SK-N-SH treated with all-trans-retinoic acid at 6 μM for 48 hours (cell line): ENCODE data around the gene TTC7B.

Source experiments
- ATAC-seq: fragments of 200-7000 bp; cut with Tn5 transposase; 3 replicates; pipeline ENCODE4 v1.9.1; 2020; ENCODE audit warnings: mild to moderate bottlenecking, moderate library complexity
- ARNTL ChIP-seq: fragments of 450-650 bp; formaldehyde crosslinking; IDR thresholded peaks from 2 replicates; pipeline ENCODE4 v1.5.0; 2020; ENCODE audit warnings: low read depth, mild to moderate bottlenecking, moderate library complexity, borderline replicate concordance
- BACH2 ChIP-seq: fragments of 250-450 bp; sonication (Bioruptor Pico); IDR thresholded peaks from 2 replicates; pipeline ENCODE4 v1.9.0; 2021; ENCODE audit warnings: mild to moderate bottlenecking, borderline replicate concordance
- CREB5 ChIP-seq: fragments of 250-450 bp; sonication (Bioruptor Pico); IDR thresholded peaks from 2 replicates; pipeline ENCODE4 v1.5.1; 2020; ENCODE audit warnings: low read depth, mild to moderate bottlenecking, moderate library complexity
- ESRRG ChIP-seq: fragments of 250-450 bp; sonication (Bioruptor Pico); IDR thresholded peaks from 2 replicates; pipeline ENCODE4 v1.6.1; 2021; ENCODE audit warnings: mild to moderate bottlenecking
- ISL1 ChIP-seq: fragments of 250-450 bp; sonication (Bioruptor Pico); IDR thresholded peaks from 2 replicates; pipeline ENCODE4 v2.1.2; 2022; ENCODE audit warnings: mild to moderate bottlenecking, moderate library complexity
- PATZ1 ChIP-seq: fragments of 250-450 bp; sonication (Bioruptor Pico); IDR thresholded peaks from 2 replicates; pipeline ENCODE4 v1.8.0; 2020; ENCODE audit warnings: mild to moderate bottlenecking, moderate library complexity, borderline replicate concordance
- PPARA ChIP-seq: fragments of 250-450 bp; sonication (Bioruptor Pico); IDR thresholded peaks from 2 replicates; pipeline ENCODE4 v1.5.0; 2020; ENCODE audit warnings: mild to moderate bottlenecking, borderline replicate concordance
- RARB ChIP-seq: fragments of 250-450 bp; sonication (Bioruptor Pico); IDR thresholded peaks from 2 replicates; pipeline ENCODE4 v1.8.0; 2021; ENCODE audit warnings: mild to moderate bottlenecking, moderate library complexity
- TCF4 ChIP-seq: fragments of 250-450 bp; sonication (Bioruptor Pico); IDR thresholded peaks from 2 replicates; pipeline ENCODE4 v1.8.0; 2021; ENCODE audit warnings: mild to moderate bottlenecking, moderate library complexity, borderline replicate concordance
- TOX ChIP-seq: fragments of 250-450 bp; sonication (Bioruptor Pico); IDR thresholded peaks from 2 replicates; pipeline ENCODE4 v1.8.0; 2021; ENCODE audit warnings: mild to moderate bottlenecking, moderate library complexity, borderline replicate concordance
- ZC3H10 ChIP-seq: fragments of 250-450 bp; sonication (Bioruptor Pico); IDR thresholded peaks from 2 replicates; pipeline ENCODE4 v1.5.1; 2021; ENCODE audit warnings: mild to moderate bottlenecking, moderate library complexity
- ZFP3 ChIP-seq: fragments of 250-450 bp; sonication (Bioruptor Pico); IDR thresholded peaks from 2 replicates; pipeline ENCODE4 v1.5.0; 2020; ENCODE audit warnings: mild to moderate bottlenecking, moderate library complexity
- ZFP30 ChIP-seq: fragments of 450-650 bp; formaldehyde crosslinking; IDR thresholded peaks from 2 replicates; pipeline ENCODE4 v1.5.0; 2022; ENCODE audit warnings: mild to moderate bottlenecking, moderate library complexity
- ZNF70 ChIP-seq: fragments of 450-650 bp; formaldehyde crosslinking; IDR thresholded peaks from 2 replicates; pipeline ENCODE4 v1.5.0; 2020; ENCODE audit warnings: mild to moderate bottlenecking, moderate library complexity
- ZNF8 ChIP-seq: fragments of 450-650 bp; formaldehyde crosslinking; IDR thresholded peaks from 2 replicates; pipeline ENCODE4 v1.5.0; 2020; ENCODE audit warnings: mild to moderate bottlenecking, moderate library complexity
- TF ChIP-seq, protein P1 (sequence below): fragments of 250-450 bp; sonication (Bioruptor Pico); IDR thresholded peaks from 2 replicates; pipeline ENCODE4 v1.8.0; 2021; ENCODE audit warnings: low read depth, mild to moderate bottlenecking, moderate library complexity, borderline replicate concordance
- TF ChIP-seq, protein P2 (sequence below): fragments of 250-450 bp; sonication (Bioruptor Pico); IDR thresholded peaks from 2 replicates; pipeline ENCODE4 v1.5.1; 2021; ENCODE audit warnings: mild to moderate bottlenecking, moderate library complexity

Gene TTC7B

DNA sequence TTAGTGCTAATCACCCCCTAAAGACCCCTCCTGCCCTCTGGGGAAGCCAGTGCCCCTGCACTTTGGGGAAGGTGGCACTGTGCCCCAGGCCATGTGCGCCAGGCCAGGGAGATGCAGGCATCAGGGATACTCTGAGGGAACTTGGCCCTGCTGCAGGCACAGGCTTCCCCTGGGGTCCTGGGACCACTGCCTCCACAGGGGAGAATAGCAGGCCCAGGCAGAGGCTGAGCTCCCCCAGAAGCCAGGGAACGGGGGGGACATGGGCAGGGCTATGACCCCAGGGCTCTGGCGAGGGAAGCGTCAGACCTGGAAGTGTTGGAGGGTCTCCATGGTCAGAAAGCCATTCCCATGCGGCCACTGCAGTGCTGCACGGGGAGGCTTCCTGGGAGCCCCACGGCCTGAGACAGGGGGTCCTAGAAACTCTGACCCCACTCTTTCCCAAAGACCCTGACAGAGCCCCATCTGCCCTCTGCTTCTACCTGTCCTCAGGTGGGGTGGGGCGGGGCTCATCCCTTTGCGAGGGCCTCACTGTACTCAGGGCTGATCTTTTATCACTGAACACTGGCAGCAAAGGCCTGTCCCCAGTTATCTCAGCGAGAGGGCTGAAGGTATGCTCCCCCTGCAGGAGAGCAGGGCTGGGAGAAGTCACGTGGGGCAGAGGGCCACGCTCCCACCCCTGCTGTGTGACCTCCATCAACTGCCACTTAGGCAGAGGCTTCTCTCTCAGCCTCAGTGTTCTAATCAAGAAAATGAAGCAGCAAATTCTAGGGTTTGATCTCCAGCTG lies 259.4 kb downstream of the TTC7B start:
- no peak for ATAC-seq
- TF ChIP-seq ESRRG (CRISPR knock-in tag) = no peak
- no peak for TF ChIP-seq PPARA (CRISPR knock-in tag)
- TF ChIP-seq ZNF70 (CRISPR knock-in tag) = no peak
- TF ChIP-seq, protein P1, sequence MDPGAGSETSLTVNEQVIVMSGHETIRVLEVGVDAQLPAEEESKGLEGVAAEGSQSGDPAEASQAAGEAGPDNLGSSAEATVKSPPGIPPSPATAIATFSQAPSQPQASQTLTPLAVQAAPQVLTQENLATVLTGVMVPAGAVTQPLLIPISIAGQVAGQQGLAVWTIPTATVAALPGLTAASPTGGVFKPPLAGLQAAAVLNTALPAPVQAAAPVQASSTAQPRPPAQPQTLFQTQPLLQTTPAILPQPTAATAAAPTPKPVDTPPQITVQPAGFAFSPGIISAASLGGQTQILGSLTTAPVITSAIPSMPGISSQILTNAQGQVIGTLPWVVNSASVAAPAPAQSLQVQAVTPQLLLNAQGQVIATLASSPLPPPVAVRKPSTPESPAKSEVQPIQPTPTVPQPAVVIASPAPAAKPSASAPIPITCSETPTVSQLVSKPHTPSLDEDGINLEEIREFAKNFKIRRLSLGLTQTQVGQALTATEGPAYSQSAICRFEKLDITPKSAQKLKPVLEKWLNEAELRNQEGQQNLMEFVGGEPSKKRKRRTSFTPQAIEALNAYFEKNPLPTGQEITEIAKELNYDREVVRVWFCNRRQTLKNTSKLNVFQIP = no peak
- no peak for TF ChIP-seq ISL1 (CRISPR knock-in tag)
- no peak for TF ChIP-seq ZFP3 (CRISPR knock-in tag)
- TF ChIP-seq CREB5 (CRISPR knock-in tag) = no peak
- TF ChIP-seq RARB = no peak
- TF ChIP-seq, protein P2, sequence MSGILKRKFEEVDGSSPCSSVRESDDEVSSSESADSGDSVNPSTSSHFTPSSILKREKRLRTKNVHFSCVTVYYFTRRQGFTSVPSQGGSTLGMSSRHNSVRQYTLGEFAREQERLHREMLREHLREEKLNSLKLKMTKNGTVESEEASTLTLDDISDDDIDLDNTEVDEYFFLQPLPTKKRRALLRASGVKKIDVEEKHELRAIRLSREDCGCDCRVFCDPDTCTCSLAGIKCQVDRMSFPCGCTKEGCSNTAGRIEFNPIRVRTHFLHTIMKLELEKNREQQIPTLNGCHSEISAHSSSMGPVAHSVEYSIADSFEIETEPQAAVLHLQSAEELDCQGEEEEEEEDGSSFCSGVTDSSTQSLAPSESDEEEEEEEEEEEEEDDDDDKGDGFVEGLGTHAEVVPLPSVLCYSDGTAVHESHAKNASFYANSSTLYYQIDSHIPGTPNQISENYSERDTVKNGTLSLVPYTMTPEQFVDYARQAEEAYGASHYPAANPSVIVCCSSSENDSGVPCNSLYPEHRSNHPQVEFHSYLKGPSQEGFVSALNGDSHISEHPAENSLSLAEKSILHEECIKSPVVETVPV (CRISPR knock-in tag) = no peak
- TF ChIP-seq ZFP30 (CRISPR knock-in tag) = no peak
- no peak for TF ChIP-seq TCF4 (CRISPR knock-in tag)
- no peak for TF ChIP-seq PATZ1
- no peak for TF ChIP-seq ZNF8 (CRISPR knock-in tag)
- TF ChIP-seq TOX (CRISPR knock-in tag) = no peak
- TF ChIP-seq BACH2 (CRISPR knock-in tag) = no peak

DNA sequence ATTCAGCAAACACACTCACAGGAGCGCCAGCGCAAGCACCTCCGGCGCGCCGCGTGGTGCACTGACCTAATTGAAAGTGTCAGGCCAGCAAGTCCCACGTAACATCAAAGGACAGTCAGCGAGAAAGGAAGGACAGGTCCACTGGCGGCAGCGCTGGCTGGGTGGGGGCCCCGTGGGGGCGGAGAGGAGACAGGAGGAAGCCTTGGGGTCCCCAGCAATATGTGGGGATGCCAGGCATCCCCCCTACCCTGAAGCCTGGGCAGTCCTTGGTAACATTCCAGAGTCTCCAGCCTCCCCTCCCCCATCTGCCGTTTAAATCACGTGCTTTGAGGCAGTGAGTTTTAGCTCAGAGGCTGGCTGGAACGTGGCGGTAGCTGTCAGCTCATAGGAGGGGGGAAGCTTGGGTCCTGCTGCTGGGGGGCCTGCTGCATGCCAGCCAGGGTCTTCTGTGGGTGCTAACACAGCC lies 260.2 kb downstream of the TTC7B start:
- TF ChIP-seq RARB = no peak
- no peak for TF ChIP-seq BACH2 (CRISPR knock-in tag)
- no peak for TF ChIP-seq ZFP30 (CRISPR knock-in tag)
- no peak for TF ChIP-seq PPARA (CRISPR knock-in tag)
- TF ChIP-seq ZC3H10 (CRISPR knock-in tag) = no peak
- no peak for TF ChIP-seq ARNTL (CRISPR knock-in tag)
- TF ChIP-seq, protein P1 = no peak
- TF ChIP-seq CREB5 (CRISPR knock-in tag) = no peak
- ATAC-seq = no peak

DNA sequence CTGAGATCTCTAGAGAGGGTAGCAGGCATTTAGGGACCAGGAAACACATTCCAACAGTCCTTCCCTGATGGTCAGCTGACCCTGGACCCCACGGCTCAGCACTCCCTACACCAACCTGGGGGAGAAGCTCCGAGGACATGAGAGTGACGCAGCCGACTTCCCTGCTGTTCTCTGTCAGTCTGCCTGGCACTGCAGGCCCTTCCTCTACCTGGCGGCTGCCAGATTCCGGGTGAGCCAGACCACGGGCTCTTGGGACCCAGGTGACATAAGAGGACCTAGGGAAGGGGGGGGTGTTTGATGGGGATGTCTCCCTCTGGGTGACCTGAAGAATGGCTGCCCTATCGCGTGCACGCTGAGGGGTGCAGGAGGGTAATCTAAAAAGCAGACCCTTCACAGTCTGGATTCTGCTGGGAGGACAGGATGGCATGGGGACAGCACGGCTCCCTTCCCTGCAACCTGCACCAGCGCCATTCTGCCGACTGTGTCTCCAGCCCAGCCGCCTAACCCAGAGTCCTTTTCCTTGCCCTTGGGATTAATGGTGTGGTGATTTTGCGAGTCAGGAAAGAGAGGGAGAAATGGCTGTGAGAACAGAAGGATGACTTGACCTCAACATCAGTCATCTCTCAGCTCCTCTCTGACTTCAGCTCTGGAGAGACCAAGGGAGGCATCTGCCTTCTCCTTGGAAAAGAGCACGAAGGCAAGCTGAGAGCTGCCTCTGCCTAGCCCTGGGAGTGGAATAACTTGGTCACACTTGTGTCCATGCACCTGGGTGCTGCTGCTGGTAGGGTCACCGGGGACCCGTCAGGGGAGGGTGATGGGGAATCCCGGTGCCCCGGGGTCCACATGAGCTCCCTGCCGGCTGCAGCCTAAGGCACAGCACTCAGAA lies 260.9 kb downstream of the TTC7B start:
- no peak for ATAC-seq

More for the DNA sequence above, 260.9 kb downstream of the TTC7B start:
- TF ChIP-seq, protein P1 = no peak
- TF ChIP-seq ARNTL (CRISPR knock-in tag) (no peak), ZFP30 (CRISPR knock-in tag) (no peak), BACH2 (CRISPR knock-in tag) (no peak), TOX (CRISPR knock-in tag) (no peak), RARB (no peak), TCF4 (CRISPR knock-in tag) (no peak), PATZ1 (no peak)
- TF ChIP-seq, all 23 proteins: peak for 0
